Activated B cell treated with CpG ODN at 0.5 μM for 24 hours (primary cell): ENCODE data around the gene CSMD2. TPM values are rescaled to one million over a fixed set of nuclear protein-coding genes. Genes with fewer than 3 reads are reported as not detected.

Experiments used
- ATAC-seq: fragments of 200-7000 bp; cut with Tn5 transposase; one replicate; pipeline ENCODE4 v1.10.0; 2021; ENCODE audit warnings: low read depth, mild to moderate bottlenecking, moderate library complexity
- CTCF ChIA-PET: fragments of 350-600 bp; sonication (Branson Sonifier 250); formaldehyde crosslinking; loops from one replicate; lab custom pipeline; 2021; ENCODE audit warnings: antibody characterized with exemption; lab: Charles Lee
- POLR2A ChIA-PET: fragments of 350-600 bp; sonication (Branson Sonifier 250); formaldehyde crosslinking; loops from one replicate; lab custom pipeline; 2021; ENCODE audit warnings: antibody characterized with exemption; lab: Charles Lee
- DNase-seq: peaks from one replicate; pipeline ENCODE4 v3.0.0; 2022
- H3K27ac Mint-ChIP-seq: one replicate; pipeline ENCODE4 v1.8.0; 2020; ENCODE audit warnings: mixed read lengths
- H3K27me3 Mint-ChIP-seq: one replicate; pipeline ENCODE4 v1.8.0; 2021; ENCODE audit warnings: mixed read lengths
- H3K36me3 Mint-ChIP-seq: one replicate; pipeline ENCODE4 v1.8.0; 2021; ENCODE audit warnings: low read depth, mixed read lengths
- H3K4me1 Mint-ChIP-seq: one replicate; pipeline ENCODE4 v1.8.0; 2021; ENCODE audit warnings: mixed read lengths
- H3K4me3 Mint-ChIP-seq: one replicate; pipeline ENCODE4 v1.8.0; 2020; ENCODE audit warnings: mild to moderate bottlenecking, mixed read lengths
- H3K9me3 Mint-ChIP-seq: one replicate; pipeline ENCODE4 v1.8.0; 2020; ENCODE audit warnings: mixed read lengths
- intact Hi-C: fragments of 100-400 bp; cut with micrococcal nuclease; formaldehyde crosslinking; loops from one replicate; pipeline ENCODE4 v1.15.1; 2024
- total RNA-seq: library from RNA; stranded (reverse); gene quantifications from 2 replicates; pipeline ENCODE4 v1.2.3, GENCODE V29; 2022
- TF ChIP-seq, protein P1 (sequence below): fragments of 200-600 bp; IDR thresholded peaks from one replicate; pipeline ENCODE4 v1.8.0; 2022; ENCODE audit warnings: antibody characterized with exemption, mild to moderate bottlenecking

CSMD2 gene
- total RNA-seq, 1 donor from 2014 or later = not detected

DNA sequence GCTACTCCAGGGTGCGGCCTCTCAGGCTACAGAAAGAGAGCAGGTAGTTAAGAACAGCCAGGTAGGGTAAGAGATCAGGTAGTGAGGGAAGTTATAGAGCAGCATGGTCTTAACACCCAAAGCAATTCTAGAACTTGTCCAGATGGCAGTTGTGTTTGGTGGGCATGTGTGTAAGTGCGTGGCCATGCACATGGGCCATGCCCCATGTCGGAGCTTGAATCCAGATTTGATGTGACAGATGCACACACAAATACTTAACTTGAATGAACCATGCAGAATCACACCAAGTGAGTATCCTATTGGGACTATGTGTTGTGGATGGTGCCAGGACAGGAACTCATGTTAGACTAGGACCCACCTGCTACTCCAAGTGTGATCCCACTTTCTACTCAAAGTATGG is 446.8 kb downstream of the CSMD2 start:
- CTCF ChIA-PET = no interaction called here
- Mint-ChIP-seq H3K4me3 (no peak overlapping the region), H3K4me1 (no peaks in the 10 kb centered on the region), H3K27ac (no peak overlapping the region), H3K36me3 (no peaks in the 10 kb centered on the region), H3K27me3 (peaks cover 2% of the 10 kb centered on the region), H3K9me3 (no peaks in the 10 kb centered on the region)
- intact Hi-C loops = no loop called here
- DNase-seq = no peak
- ATAC-seq = no peak
- TF ChIP-seq, protein P1, sequence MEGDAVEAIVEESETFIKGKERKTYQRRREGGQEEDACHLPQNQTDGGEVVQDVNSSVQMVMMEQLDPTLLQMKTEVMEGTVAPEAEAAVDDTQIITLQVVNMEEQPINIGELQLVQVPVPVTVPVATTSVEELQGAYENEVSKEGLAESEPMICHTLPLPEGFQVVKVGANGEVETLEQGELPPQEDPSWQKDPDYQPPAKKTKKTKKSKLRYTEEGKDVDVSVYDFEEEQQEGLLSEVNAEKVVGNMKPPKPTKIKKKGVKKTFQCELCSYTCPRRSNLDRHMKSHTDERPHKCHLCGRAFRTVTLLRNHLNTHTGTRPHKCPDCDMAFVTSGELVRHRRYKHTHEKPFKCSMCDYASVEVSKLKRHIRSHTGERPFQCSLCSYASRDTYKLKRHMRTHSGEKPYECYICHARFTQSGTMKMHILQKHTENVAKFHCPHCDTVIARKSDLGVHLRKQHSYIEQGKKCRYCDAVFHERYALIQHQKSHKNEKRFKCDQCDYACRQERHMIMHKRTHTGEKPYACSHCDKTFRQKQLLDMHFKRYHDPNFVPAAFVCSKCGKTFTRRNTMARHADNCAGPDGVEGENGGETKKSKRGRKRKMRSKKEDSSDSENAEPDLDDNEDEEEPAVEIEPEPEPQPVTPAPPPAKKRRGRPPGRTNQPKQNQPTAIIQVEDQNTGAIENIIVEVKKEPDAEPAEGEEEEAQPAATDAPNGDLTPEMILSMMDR = no peak
- POLR2A ChIA-PET = no interaction called here

DNA sequence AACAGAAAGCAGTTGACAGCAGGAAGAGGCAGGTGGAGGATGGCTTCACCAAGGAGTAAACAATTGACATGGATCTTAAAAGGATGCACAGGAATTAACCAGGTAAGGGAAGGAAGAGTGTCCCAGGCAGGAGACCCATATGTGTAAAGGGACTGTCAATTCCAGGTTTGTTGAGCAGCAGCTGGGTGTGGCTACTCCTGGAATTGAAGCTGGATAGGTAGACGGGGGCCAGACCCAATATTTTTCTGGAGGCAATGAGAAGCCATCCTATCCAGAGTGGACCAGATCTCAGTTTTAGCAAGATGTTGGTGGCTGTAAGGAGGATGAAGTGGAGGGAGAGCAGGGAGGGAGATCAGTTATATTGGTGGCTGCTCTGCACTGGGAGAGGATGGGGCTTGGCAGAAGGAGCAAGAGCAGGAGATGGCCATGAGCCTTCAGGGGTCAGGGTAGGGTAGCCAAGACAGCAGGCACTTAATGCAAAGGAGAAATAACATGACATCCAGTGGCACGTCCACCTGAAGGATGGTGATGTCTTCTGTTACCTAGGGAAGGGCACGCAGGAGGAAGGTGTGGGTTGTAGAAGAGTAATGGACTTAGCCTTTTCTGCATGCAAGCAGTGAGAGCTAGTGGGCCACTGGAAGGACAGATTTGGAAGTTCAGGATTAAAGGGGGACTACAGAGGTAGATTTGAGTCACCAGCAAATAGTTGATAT is 447.9 kb downstream of the CSMD2 start:
- Mint-ChIP-seq H3K27me3 (peaks cover 2% of the 10 kb centered on the region), H3K27ac (no peak overlapping the region), H3K4me3 (no peak overlapping the region), H3K4me1 (no peaks in the 10 kb centered on the region), H3K36me3 (no peaks in the 10 kb centered on the region), H3K9me3 (no peaks in the 10 kb centered on the region)
- ChIA-PET POLR2A (no interaction called here), CTCF (no interaction called here)
- TF ChIP-seq, protein P1 = no peak
- DNase-seq (no peak), ATAC-seq (no peak)
- intact Hi-C loops = no loop called here

DNA sequence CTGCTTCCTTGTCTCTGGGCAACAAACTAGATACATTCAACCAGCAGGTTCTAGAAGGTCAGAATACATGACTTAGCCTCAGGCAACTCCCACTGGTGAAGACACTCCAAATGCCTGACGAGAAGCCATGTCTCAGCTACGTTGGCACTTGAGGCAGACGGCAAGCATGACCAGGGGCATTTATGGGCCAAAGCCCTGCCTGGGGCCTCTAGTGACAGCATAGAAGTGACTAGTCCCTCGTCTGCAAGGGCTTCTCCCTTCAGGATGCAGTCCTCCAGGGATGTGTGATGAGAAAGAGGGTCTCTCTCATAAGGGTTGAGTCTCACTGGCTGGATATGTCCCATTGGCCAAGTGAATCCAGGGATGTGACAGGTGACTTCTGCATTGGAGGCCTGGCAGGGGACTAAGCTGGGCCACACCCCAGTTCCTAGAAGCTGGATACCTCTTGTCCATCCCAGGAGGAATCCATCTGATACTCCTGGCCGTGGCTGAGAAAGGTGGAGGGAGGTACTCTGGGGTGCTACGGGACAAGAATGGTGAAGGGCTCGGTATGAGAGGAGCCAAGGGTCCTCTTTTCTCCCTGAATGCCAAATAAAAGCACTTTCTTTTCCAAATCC is 449.7 kb downstream of the CSMD2 start:
- DNase-seq (no peak), ATAC-seq (no peak)
- H3K4me1 Mint-ChIP-seq = no peaks in the 10 kb centered on the region
- ChIA-PET POLR2A (no interaction called here), CTCF (no interaction called here)
- peaks cover 9% of the 10 kb centered on the region for H3K27me3 Mint-ChIP-seq
- no peaks in the 10 kb centered on the region for H3K9me3 Mint-ChIP-seq
- H3K36me3 Mint-ChIP-seq = no peaks in the 10 kb centered on the region
- TF ChIP-seq, protein P1 = no peak
- no peak overlapping the region for H3K4me3 Mint-ChIP-seq
- intact Hi-C loops = no loop called here
- no peak overlapping the region for H3K27ac Mint-ChIP-seq

DNA sequence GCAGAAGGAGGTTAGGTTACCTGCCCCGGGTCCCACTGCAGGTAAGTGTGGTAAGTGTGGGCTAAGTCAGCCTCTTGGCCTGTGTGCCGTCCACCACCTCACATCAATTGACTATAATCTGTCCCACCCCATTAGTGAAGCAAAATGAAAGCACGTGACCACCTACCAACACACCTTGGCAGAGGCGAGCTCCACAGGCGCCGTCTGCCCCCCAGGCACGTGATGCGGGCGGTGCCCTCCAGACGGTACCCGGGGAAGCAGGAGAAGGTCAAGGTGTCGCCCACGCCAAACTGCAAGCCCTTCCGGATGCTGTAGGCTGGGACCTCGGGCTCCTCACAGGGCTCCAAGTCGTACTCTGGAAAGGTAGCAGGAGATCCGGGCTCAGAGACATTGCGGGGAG is 450.6 kb downstream of the CSMD2 start:
- CTCF ChIA-PET = no interaction called here
- POLR2A ChIA-PET = no interaction called here
- TF ChIP-seq, protein P1 = no peak
- no peak overlapping the region for H3K4me3 Mint-ChIP-seq
- no peak overlapping the region for H3K27ac Mint-ChIP-seq
- no peaks in the 10 kb centered on the region for H3K9me3 Mint-ChIP-seq
- no peaks in the 10 kb centered on the region for H3K4me1 Mint-ChIP-seq
- no peak for ATAC-seq
- H3K27me3 Mint-ChIP-seq = peaks cover 10% of the 10 kb centered on the region
- intact Hi-C loops = no loop called here
- H3K36me3 Mint-ChIP-seq = no peaks in the 10 kb centered on the region
- no peak for DNase-seq

DNA sequence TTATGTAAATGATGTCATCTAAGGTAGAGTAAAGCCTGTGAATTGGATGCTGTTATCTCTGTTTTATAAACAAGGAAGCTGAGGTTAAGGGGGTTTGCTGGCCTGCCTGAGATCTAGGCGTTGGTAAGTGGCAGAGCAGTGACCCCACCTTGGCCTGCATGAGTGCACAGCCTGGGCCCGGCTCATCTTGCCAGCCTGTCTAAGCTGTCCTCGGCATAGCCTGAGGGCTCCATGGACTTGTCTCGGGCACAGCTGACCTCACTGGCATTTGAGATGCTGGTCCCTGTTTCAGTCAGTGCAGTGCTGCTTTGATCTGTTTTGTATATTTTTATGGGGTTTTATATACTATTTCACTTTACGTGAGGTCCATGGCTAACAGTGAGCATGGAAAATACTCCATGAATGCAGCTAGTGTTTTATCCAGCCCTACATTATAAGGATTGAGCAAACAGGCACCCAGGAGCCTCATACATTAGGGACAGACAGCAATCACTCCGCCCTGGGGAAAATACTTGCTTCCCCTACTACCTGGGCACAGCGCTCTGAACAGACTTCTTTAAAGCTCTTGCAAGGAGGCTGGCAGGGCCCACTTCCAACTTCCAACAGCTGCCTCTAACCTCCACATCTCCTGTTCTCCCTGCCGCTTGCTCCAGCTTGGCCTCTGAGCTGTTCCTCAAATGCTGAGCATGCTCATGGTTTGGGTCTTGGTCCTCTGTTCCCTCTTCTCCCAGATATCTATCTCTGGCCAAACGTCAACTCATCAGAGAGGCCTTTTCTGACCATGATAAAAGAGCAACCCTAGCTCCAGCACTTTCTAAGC is 451.8 kb downstream of the CSMD2 start:
- Mint-ChIP-seq H3K36me3 (no peaks in the 10 kb centered on the region), H3K4me3 (no peak overlapping the region), H3K9me3 (no peaks in the 10 kb centered on the region), H3K27ac (no peak overlapping the region), H3K4me1 (no peaks in the 10 kb centered on the region), H3K27me3 (peaks cover 10% of the 10 kb centered on the region)
- CTCF ChIA-PET = no interaction called here
- TF ChIP-seq, protein P1 = no peak
- intact Hi-C loops = no loop called here
- POLR2A ChIA-PET = no interaction called here
- ATAC-seq (no peak), DNase-seq (no peak)
